AG20443 (cell line): ENCODE data around the gene WDPCP.
"Not testable (repeated sequence)": the region's sequence is repeated elsewhere in the genome, so short reads cannot be mapped to it uniquely, and the experiment has no call there.

Source experiments
- DNase-seq: peaks from one replicate; pipeline ENCODE4 v3.0.0; 2012; ENCODE audit warnings: low spot score, mixed read lengths

The WDPCP gene

DNA sequence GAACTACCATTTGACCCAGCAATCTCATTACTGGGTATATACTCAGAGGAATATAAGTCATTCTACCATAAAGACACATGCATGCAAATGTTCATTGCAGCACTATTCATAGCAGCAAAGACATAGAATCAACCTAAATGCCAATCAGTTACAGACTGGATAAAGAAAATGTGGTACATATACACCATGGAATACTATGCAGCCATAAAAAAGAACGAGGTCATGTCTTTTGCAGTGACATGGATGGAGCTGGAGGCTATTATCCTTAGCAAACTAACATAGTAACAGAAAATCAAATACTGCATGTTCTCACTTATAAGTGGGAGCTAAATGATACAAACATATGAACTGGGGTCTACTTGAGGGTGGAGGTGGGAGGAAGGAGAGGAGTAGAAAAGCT lies 230.6 kb downstream of the WDPCP start:
- DNase-seq: not testable (repeated sequence)

DNA sequence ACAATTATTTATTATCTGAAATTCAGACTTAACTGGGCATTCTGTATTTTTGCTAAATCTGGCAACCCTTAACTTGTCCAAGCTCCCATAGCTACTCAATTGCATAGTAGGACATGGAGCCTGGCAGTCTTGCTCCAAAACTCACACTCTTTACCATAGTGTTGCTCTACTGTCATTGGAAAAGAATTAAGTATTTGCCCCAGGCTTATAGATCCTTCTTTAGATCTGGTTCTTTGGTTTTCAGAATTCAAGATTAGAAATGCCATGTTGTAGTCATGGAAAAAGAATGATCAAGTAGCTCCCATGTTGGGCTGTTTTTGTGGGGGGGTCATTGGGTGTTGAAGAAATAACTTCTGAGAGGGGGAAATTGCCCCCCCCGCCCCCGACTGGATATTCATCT lies 240.9 kb downstream of the WDPCP start:
- no peak for DNase-seq

DNA sequence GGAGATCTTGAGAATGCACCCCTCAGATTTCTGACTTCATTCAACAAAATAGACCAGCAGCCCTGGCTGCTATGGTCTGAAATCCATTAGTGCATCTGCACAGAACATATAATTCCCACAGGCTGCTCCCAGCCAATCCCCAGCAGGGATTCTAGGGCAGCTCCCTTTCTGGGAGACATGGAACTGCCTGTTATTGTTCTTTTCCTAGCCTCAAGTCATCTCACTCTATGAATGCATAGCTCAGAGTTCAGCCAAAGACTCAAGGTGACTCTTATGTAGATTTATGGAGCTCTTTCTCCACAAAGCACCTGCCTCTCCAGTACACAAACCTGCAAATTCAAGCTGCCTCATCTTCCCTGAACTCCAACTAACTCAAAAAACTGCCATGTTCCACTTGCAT lies 241.9 kb downstream of the WDPCP start:
- no peak for DNase-seq

DNA sequence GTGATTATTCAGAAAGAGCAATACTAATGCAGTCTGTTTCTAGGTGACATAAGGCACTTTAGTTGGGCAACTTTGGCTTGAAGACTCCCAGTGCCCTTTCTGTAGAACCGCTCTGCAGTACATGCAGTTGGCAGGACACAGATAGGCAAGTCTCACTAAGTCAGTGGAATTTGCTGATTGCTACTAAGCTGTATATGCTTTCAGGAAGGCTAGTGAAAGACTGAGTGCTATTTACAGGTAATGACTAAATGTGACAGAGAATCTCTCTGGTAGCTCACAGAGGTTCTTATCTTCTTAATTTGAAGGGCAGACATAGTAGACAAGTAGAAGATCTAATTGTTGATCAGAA lies 243.0 kb downstream of the WDPCP start:
- no peak for DNase-seq

DNA sequence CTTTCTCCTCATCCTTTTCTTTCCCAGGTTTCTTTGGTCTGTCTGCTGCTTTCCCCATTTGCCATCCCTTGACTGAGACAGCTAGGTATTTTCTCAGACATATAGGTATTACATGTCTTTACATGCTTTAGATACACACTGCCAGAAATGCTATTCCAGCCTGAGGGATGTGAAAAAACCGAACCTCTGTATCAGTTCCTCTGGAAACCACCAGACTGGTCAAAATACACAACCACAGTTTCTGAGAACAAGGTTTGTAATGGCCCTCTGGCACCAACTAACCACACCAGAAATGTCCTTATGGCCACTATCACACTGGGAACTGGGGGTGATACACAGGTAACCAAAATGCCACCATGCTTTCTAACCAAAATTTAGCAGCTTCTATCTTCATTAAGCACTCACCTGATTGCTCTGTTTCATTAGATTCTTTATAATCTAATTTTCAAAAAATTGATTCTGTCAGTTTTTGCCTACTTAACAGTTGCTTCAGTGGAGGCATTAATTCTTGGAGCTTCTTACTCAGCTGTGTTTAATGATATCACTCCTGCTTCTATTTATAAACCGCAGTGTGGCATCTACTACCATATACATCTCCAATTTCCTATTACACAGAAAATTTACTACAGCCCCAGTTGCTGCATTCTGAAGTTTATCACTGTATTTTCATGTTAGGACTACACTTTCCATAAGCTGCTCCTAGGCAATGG lies 243.5 kb downstream of the WDPCP start:
- no peak for DNase-seq

DNA sequence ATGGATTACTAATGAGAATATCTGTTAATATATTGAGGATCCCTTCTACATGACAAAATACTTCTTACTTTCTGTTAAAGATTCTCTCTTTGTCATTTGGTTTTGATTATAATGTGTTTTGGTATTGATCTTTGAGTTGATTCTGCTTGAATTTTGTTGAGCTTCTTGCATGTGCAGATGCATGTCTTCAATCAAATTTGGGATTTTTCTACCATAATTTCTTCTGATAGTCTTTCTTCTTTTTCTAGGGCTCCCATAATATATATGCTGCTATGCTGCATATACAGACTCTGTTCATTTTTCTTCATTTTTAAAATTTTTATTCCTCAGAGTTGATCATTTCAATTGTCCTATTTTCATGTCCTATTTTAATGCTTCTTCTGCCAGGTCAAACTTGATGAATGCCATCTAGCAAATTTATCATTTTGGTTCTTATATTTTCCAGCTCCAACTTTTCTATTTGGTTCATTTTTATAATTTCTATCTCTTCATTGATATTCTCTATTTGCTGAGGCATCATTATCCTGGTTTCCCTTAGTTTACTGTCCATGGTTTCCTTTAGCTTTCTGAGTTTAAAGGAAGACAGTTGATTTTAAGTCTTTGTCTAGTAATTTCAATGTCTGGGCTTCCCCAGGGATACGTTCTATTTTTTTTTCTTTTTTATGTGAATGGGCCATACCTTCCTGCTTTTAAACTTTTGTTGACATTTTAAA lies 244.7 kb downstream of the WDPCP start:
- no peak for DNase-seq

DNA sequence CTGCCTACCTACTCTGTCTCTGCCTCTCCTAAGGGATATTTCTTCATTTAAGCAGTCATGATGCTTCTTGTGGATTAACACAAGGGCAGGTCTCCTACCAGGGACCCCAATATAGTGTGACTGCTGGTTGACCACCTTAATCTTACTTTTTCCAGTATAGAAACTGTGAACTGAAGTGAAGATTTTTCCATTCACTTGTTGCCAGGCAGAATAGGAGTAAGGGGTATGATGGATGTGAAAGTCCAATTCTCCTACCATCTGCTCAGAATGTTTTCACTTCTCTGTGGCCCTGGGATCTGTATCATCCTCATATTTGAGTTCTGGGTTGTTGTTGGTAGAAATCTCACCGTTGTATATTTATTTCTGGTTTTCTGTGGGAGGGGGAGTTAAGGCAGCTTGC lies 247.8 kb downstream of the WDPCP start:
- no peak for DNase-seq

DNA sequence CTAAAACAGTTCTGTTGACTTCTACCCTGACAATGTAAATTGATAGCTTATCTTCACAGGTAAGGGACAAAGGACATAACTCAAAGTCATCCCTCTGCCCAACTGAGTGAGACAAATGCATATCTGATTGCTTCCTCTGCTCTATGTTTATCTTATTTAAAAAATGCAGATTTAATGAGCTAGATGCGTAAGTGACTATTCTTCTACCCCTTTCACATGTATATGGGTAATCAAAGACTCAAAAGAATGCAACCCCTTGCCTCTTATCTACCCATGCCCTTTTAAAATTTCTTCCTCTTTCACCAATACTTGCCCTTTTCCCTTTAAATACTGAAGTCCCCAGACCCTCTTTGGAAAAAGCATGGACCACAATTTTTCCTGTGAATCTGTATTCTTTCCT lies 253.4 kb downstream of the WDPCP start:
- no peak for DNase-seq

DNA sequence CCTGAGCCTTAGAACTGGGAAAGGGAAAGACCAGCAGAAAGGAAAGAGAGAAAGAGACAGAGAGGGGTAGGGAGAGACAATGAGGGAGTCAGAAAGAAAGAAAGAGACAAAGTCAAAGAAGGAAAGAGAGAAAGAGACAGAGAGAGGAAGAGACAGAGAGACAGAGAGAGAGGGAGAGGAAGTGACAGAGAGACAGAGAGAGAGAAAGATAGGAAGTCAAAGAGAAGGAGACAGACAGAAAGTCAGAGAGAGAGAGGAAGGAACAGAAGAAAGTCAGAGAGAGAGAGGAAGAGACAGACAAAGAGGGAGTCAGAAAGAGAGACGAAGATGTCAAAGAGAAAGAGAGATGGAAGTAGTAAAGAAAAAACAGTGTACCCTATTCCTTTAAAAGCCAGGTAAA lies 261.8 kb downstream of the WDPCP start:
- DNase-seq: no peak

DNA sequence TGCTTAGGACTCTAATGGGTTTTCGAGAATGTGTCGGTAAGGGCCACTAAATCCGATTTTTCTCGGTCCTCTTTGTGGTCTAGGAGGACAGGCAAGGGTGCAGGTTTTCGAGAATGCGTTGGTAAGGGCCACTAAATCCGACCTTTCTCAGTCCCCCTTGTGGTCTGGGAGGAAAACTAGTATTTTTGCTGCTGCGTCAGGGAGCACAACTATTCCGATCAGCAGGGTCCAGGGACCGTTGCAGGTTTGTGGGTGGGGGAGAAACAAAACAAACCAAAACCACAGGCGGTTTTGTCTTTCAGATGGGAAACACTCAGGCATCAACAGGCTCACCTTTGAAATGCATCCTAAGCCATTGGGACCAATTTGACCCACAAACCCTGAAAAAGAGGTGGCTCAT lies 264.6 kb downstream of the WDPCP start:
- DNase-seq: not testable (repeated sequence)

DNA sequence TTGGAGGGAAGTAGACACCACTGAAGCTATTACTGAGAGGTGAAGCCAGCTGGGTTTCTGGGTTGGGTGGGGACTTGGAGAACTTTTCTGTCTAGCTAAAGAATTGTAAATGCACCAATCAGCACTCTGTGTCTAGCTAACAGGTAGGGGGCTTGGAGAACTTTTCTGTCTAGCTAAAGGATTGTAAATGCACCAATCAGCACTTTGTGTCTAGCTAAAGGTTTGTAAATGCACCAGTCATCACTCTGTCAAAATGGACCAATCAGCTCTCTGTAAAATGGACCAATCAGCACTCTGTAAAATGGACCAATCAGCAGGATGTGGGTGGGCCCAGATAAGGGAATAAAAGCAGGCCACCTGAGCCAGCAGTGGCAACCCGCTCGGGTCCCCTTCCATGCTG lies 266.3 kb downstream of the WDPCP start:
- DNase-seq: not testable (repeated sequence)

DNA sequence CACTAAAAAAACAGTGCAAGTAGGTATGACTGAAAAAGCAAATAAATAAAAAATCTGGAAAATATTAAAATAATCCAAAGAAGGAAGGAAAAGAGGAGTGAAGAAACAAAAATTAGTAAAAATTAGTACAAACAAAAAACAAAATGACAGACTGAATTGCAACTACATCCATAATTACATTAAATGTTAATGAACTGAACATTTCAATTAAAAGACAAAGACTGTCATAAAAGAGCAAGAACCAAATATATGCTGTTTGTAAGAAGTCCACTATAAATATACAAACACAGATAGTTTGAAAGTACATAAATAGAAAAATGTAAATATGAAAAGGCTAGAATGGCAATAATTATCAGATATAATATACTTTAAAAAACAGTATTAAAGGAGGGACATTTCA lies 267.6 kb downstream of the WDPCP start:
- DNase-seq: no peak

DNA sequence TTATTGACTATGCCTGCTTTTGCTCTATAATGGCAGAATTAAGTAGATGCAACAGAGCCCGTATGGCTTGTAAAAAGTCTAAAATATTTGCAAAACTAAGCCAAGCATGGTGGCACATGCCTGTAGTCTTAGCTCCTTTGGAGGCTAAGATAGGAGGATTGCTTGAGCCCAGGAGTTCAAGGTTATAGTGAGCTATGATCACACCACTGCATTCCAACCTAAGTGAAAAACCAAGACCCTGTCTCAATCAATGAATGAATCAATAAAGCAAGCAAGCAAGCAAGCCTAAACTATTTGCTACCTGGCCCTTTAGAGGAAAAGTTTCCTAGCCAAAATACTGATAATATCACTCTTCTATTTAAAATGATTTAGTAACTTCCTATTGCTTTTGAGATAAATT lies 277.7 kb downstream of the WDPCP start:
- no peak for DNase-seq

DNA sequence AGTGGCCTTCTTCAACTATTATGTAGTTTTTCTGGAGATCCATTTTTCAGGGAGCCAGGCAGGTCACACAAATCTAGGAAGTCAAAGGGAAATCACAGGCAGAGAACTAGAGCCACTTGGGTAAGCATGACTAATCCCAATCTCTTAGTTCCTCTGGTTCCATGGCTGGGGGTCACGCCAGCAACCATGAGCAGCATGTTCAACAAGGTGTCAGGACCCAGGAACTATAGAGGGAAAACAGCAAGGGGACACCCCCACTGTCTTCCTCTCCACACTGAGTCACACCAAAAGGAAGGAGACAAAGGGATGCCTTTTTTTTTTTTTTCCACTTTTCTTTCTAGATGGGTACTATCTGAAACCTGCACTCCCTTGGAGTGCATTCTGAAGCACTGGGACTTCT lies 286.8 kb downstream of the WDPCP start:
- no peak for DNase-seq

DNA sequence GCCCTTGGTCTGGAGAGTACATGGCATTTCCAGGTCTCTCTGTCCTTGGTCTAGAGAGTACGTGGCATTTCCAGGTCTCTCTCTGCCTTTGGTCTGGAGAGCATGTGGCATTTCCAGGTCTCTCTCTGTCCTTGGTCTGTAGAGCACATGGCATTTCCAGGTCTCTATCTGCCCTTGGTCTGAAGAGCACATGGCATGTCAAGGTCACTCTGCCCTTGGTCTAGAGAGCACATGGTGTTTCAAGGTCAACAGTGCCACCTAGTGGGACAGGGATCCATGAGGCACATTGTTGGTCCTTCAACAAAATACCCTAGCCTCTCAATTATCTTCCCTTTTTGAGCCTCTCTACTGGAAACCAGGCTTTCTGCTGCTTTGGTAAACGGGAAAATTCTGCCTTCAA lies 287.4 kb downstream of the WDPCP start:
- no peak for DNase-seq

DNA sequence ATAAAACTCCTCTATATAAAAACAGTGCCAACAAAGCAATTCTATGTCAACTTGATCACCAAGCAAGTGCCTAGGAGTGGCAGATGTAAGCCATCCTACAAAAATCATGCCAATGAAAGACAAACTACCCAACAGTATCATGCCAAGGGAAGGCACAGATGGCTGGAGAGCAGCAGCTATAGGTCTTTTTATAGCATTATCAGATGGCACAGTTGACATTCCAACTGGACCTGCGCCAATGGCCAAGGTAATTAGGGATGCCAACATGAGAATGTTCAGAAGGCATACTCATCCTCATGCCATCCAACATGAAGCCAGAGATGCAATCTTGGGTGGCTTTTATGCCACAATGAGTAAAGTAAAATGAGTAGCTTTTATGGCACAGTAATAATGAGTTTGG lies 300.3 kb downstream of the WDPCP start:
- no peak for DNase-seq

DNA sequence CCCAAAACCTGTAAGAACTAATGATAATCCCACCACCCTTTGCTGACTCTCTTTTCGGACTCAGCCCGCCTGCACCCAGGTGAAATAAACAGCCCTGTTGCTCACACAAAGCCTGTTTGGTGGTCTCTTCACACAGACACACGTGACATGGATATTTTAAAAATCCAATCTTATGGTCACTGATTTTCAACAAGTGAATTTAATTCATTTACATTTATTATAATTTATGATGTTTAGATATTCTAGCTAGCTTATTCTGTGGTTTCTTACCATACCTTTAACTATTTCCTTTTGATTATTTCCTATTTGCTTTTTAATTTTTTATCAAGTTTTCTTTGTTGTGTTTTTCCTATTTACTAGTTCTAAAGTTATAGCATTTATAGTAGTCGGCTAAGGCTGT lies 301.8 kb downstream of the WDPCP start:
- DNase-seq: not testable (repeated sequence)

DNA sequence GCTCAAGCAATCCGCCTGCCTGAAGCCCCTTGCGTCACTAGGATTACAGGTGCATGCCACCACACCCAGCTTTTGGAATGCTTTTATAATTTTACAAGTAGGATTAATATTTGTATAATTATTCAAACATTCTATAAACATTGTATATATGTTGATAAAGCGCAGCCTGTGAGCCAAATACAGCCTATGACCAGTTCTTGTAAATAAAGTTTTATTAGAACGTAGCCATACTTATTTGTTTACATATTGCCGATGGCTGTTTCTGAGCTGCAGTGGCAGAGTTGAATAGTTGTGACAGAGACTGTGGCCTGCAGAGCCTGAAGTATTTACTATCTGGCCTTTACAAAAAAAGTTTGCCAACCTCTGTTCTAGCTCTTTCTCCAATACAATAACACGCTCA lies 305.0 kb downstream of the WDPCP start:
- no peak for DNase-seq

DNA sequence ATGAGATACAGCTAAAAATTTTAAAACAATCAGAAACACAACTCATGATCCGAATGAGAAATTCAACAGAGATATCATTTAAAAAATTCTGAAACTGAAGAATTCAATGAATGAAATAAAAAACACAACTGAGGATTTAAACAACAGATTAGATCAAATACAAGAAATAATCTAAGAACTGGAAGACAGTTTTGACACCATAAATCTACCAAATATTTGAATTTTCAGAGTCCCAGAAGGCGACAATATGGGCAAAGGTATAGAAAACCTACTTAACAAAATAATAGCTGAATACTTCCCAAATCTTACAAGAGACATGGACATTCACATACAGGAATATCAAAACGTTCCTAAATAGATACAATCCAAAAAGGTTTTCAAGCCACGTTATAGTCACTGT lies 315.7 kb downstream of the WDPCP start:
- no peak for DNase-seq

DNA sequence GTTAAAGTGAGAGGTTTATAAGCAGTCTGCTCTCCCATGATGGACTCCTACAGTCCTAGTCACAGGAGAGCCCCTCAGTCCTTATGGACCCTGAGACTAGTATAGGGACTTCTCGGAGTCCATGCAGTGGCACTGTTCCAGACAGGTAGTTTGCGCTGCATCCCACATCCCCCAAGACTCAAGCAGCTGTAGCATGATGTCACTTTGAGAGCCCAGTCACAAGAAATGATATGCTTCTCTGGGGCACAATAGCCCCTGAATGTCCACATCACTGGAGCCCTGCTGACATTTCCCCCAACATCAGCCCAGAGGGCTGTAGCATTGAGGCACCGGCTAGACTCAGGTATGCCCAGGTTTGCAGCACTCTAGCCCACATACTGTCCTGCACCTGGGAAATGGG lies 317.6 kb downstream of the WDPCP start:
- no peak for DNase-seq

DNA sequence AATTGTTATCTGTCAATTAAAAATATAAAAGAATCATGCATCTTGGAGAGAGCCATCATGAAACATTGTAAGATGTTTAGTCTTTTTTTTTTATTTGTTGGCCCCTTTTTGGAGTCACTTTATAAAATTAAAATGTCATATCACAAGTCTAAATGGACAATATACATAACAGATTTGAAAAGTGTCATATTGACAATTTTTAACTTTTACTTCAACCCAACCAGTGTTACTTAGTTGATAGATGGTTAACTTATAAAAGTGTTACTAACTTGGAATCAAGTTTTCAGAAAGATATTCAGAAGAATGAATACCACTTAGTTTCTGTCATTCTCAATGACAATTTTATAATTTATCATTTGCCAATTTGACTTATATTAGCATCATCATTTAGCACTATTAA lies 319.3 kb downstream of the WDPCP start:
- no peak for DNase-seq

DNA sequence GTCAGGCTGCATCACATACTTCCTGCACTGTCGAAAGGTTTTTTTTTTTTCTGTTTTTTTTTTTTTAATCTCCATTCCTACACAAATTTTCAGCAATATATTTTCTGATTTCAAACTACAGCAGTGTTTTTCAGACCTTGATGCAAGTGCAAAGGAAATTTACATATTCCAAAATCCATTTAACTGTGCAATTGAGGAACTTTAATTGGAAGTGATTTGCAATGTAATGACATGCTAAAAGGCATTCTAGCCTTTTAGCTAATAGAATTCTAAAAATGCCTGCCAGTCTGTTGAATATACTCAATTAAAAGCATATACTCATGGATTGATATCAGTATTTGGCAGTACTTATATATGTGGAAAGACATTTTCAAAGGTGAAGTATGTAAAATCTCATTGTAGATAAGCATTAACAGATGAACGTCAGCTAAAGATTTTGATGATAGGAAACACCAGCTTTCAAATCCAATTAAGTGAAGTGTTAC lies 327.1 kb downstream of the WDPCP start:
- no peak for DNase-seq

DNA sequence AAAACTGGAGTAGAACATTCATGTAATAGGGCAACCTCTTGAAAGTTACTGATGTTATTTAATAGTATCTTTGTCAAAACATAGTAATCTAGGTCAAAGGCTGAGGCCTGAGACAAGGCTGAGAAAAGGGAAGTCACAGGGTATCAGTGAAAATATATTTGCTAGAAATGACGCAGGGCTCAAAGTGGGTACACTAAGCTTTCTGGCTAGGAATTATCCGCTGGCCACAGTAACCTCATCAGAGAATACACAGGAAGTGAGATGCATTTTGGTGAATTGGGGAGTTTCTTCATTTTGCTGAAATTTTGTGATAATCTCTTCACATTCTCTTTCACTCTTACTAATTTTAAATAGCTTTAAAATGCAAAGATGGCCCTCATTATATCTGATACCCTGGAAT lies 330.8 kb downstream of the WDPCP start:
- DNase-seq: no peak

DNA sequence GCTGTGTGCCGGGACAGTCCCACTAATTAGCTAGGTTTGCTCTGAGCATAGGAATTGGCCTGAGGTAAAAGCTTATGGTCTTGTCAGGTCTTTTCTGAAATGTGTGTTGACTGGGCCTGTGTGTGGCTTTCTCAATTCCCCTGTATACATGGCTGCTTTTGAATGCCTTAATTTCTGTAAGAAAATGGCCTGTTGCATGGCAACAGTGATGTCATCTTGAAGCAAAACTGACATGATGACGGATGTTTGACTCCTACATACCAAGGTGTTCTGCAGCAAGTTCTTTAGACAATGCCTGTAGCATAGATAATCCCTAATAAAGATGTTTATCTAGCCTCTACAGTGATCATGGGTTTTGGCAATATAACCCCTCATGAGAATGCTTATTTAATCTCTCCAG lies 339.1 kb downstream of the WDPCP start:
- no peak for DNase-seq
